PFSK-1 (cell line): ENCODE results near the gene TMOD4.

ENCODE experiments used
- FOXP2 ChIP-seq: optimal IDR thresholded peaks from 2 replicates; pipeline ENCODE3; 2011; ENCODE audit warnings: borderline replicate concordance, control low read depth, inconsistent platforms; ENCODE audit not compliant: insufficient read depth; ENCODE audit errors: extremely low read length, extremely low read depth
- POLR2AphosphoS5 ChIP-seq: IDR thresholded peaks from 2 replicates; pipeline ENCODE4 v1.6.1; 2012; ENCODE audit warnings: low read depth, mild to moderate bottlenecking, control low read depth, low read length, moderate library complexity
- REST ChIP-seq, 2 experiments: IDR thresholded peaks; 2 replicates each; pipeline versions ENCODE4 v1.6.1 to v1.8.0; 2011 to 2012; ENCODE audit warnings: low read depth in 2 of 2, low read length in 2 of 2, control low read depth in 1 of 2, inconsistent platforms in 1 of 2, mild to moderate bottlenecking in 1 of 2, moderate library complexity in 1 of 2; ENCODE audit not compliant: insufficient read depth in 1 of 2
- TAF1 ChIP-seq: IDR thresholded peaks from 2 replicates; pipeline ENCODE4 v1.6.1; 2012; ENCODE audit warnings: low read length, control low read depth, borderline replicate concordance; ENCODE audit not compliant: insufficient read depth

GRCh38 chr1:151187205-151187604 is 11.4 kb upstream of the TMOD4 start:
- TF ChIP-seq POLR2AphosphoS5 (no peak), REST (IDR thresholded peaks at IDR 0.05; ENCODE audit: insufficient read depth in 1 of 2, low read depth in 2 of 2, low read length in 2 of 2) (no peak), FOXP2 (no peak), TAF1 (no peak)
